HepG2 (cell line): ENCODE results near the gene CTNNA2. TPM values are rescaled to one million over a fixed set of nuclear protein-coding genes. Genes with fewer than 3 reads are reported as not detected.

Experiments
- HIVEP1 ChIP-seq: sonication (generic); formaldehyde crosslinking; IDR thresholded peaks from 2 replicates; pipeline ENCODE4 v1.4.0; 2020; ENCODE audit warnings: mild to moderate bottlenecking, missing genetic modification reagents
- HMGA1 ChIP-seq: sonication (generic); formaldehyde crosslinking; conservative IDR thresholded peaks from 2 replicates; pipeline ENCODE4 v1.4.0; 2020; ENCODE audit warnings: missing genetic modification reagents
- MAF1 ChIP-seq: sonication (generic); formaldehyde crosslinking; IDR thresholded peaks from 2 replicates; pipeline ENCODE4 v1.5.0; 2020; ENCODE audit warnings: missing genetic modification reagents, borderline replicate concordance
- MED8 ChIP-seq: sonication (generic); formaldehyde crosslinking; IDR thresholded peaks from 2 replicates; pipeline ENCODE4 v1.8.1; 2023; ENCODE audit warnings: mild to moderate bottlenecking, missing genetic modification reagents; ENCODE audit not compliant: insufficient replicate concordance
- MIER2 ChIP-seq: IDR thresholded peaks from 2 replicates; pipeline ENCODE4 v1.6.1; 2016; ENCODE audit warnings: missing biosample characterization, missing genetic modification reagents
- NFE2 ChIP-seq: sonication (generic); formaldehyde crosslinking; IDR thresholded peaks from 2 replicates; pipeline ENCODE4 v1.4.0; 2020; ENCODE audit warnings: missing genetic modification reagents
- POGZ ChIP-seq: sonication (generic); formaldehyde crosslinking; IDR thresholded peaks from 2 replicates; pipeline ENCODE4 v1.4.0; 2020; ENCODE audit warnings: mild to moderate bottlenecking, missing genetic modification reagents
- ZNF75D ChIP-seq: sonication (generic); formaldehyde crosslinking; IDR thresholded peaks from 2 replicates; pipeline ENCODE4 v1.8.1; 2023; ENCODE audit warnings: missing genetic modification reagents, mild to moderate bottlenecking, borderline replicate concordance
- polyA plus RNA-seq, 8 experiments: library from polyadenylated mRNA; depleted of rRNA in 3 of 8; stranded (reverse) in 7 of 8; unstranded in 1 of 8; fragments of >200 nt; fragmentation: Illumina TruSeq in 4 of 8; extraction: Trizol in 4 of 8; gene quantifications; 2 replicates each; pipeline versions ENCODE4 v1.2.1 to v1.2.3, GENCODE V29; 2011 to 2016; ENCODE audit warnings: low read depth in 4 of 8, missing spikeins in 1 of 8, mixed read lengths in 1 of 8; ENCODE audit not compliant: insufficient read depth in 1 of 8
- total RNA-seq, 5 experiments: library from RNA; depleted of rRNA; stranded (reverse); fragments of >200 nt; fragmentation: Illumina TruSeq; extraction: Trizol; gene quantifications; 2 replicates each; pipeline ENCODE4 v1.2.3, GENCODE V29; 2016; ENCODE audit warnings: low read depth in 1 of 5
- TF ChIP-seq, protein P1 (sequence below): sonication (generic); formaldehyde crosslinking; IDR thresholded peaks from 2 replicates; pipeline ENCODE4 v1.4.0; 2020; ENCODE audit warnings: missing genetic modification reagents, borderline replicate concordance
- TF ChIP-seq, protein P2 (sequence below): sonication (generic); formaldehyde crosslinking; IDR thresholded peaks from 2 replicates; pipeline ENCODE4 v1.9.0; 2022; ENCODE audit warnings: low read depth, missing genetic modification reagents
- TF ChIP-seq, protein P3 (sequence below): sonication (generic); formaldehyde crosslinking; IDR thresholded peaks from 2 replicates; pipeline ENCODE4 v1.4.0; 2020; ENCODE audit warnings: missing genetic modification reagents, borderline replicate concordance
- TF ChIP-seq, protein P4 (sequence below): sonication (generic); formaldehyde crosslinking; IDR thresholded peaks from 2 replicates; pipeline ENCODE4 v1.5.1; 2020; ENCODE audit warnings: mild to moderate bottlenecking, missing genetic modification reagents, borderline replicate concordance

The CTNNA2 gene
- total and polyA plus RNA-seq, 2 of the 13 experiments (the other 11 are each of a cell fraction or from before 2014, with no cell fraction given): not detected

DNA sequence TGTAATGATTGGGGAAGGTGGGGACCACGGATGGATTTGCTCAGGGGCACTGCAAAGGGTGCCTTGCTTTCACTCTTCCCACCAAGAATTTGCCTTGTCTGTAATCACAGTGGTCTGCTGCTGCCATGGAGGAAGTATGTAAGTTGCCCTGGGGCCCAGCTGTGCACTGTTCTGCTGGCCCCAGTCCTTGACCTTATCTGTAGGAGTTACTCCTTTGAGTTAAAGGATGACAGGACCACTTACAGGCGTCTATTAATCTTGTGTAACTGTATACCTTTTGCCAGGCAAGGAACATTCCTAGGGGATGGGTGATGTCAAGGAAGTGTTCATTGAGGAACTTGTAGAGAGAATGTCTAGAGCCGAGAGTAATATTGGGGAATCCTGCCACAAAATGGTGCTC lies 1004.5 kb downstream of the CTNNA2 start (continued):
- TF ChIP-seq, protein P1, sequence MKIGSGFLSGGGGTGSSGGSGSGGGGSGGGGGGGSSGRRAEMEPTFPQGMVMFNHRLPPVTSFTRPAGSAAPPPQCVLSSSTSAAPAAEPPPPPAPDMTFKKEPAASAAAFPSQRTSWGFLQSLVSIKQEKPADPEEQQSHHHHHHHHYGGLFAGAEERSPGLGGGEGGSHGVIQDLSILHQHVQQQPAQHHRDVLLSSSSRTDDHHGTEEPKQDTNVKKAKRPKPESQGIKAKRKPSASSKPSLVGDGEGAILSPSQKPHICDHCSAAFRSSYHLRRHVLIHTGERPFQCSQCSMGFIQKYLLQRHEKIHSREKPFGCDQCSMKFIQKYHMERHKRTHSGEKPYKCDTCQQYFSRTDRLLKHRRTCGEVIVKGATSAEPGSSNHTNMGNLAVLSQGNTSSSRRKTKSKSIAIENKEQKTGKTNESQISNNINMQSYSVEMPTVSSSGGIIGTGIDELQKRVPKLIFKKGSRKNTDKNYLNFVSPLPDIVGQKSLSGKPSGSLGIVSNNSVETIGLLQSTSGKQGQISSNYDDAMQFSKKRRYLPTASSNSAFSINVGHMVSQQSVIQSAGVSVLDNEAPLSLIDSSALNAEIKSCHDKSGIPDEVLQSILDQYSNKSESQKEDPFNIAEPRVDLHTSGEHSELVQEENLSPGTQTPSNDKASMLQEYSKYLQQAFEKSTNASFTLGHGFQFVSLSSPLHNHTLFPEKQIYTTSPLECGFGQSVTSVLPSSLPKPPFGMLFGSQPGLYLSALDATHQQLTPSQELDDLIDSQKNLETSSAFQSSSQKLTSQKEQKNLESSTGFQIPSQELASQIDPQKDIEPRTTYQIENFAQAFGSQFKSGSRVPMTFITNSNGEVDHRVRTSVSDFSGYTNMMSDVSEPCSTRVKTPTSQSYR (CRISPR knock-in tag): no peak
- TF ChIP-seq MAF1 (CRISPR knock-in tag): no peak
- TF ChIP-seq HMGA1 (CRISPR knock-in tag): no peak
- TF ChIP-seq HIVEP1 (CRISPR knock-in tag): no peak
- TF ChIP-seq, protein P2, sequence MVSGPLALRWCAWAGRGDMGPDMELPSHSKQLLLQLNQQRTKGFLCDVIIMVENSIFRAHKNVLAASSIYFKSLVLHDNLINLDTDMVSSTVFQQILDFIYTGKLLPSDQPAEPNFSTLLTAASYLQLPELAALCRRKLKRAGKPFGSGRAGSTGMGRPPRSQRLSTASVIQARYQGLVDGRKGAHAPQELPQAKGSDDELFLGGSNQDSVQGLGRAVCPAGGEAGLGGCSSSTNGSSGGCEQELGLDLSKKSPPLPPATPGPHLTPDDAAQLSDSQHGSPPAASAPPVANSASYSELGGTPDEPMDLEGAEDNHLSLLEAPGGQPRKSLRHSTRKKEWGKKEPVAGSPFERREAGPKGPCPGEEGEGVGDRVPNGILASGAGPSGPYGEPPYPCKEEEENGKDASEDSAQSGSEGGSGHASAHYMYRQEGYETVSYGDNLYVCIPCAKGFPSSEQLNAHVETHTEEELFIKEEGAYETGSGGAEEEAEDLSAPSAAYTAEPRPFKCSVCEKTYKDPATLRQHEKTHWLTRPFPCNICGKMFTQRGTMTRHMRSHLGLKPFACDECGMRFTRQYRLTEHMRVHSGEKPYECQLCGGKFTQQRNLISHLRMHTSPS (CRISPR knock-in tag): no peak
- no peak for TF ChIP-seq NFE2 (CRISPR knock-in tag)
- TF ChIP-seq POGZ (CRISPR knock-in tag): no peak
- TF ChIP-seq, protein P3, sequence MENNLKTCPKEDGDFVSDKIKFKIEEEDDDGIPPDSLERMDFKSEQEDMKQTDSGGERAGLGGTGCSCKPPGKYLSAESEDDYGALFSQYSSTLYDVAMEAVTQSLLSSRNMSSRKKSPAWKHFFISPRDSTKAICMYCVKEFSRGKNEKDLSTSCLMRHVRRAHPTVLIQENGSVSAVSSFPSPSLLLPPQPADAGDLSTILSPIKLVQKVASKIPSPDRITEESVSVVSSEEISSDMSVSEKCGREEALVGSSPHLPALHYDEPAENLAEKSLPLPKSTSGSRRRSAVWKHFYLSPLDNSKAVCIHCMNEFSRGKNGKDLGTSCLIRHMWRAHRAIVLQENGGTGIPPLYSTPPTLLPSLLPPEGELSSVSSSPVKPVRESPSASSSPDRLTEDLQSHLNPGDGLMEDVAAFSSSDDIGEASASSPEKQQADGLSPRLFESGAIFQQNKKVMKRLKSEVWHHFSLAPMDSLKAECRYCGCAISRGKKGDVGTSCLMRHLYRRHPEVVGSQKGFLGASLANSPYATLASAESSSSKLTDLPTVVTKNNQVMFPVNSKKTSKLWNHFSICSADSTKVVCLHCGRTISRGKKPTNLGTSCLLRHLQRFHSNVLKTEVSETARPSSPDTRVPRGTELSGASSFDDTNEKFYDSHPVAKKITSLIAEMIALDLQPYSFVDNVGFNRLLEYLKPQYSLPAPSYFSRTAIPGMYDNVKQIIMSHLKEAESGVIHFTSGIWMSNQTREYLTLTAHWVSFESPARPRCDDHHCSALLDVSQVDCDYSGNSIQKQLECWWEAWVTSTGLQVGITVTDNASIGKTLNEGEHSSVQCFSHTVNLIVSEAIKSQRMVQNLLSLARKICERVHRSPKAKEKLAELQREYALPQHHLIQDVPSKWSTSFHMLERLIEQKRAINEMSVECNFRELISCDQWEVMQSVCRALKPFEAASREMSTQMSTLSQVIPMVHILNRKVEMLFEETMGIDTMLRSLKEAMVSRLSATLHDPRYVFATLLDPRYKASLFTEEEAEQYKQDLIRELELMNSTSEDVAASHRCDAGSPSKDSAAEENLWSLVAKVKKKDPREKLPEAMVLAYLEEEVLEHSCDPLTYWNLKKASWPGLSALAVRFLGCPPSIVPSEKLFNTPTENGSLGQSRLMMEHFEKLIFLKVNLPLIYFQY (CRISPR knock-in tag): no peak
- no peak for TF ChIP-seq MED8 (CRISPR knock-in tag)
- TF ChIP-seq MIER2 (CRISPR knock-in tag): no peak
- TF ChIP-seq ZNF75D (CRISPR knock-in tag): no peak
- TF ChIP-seq, protein P4, sequence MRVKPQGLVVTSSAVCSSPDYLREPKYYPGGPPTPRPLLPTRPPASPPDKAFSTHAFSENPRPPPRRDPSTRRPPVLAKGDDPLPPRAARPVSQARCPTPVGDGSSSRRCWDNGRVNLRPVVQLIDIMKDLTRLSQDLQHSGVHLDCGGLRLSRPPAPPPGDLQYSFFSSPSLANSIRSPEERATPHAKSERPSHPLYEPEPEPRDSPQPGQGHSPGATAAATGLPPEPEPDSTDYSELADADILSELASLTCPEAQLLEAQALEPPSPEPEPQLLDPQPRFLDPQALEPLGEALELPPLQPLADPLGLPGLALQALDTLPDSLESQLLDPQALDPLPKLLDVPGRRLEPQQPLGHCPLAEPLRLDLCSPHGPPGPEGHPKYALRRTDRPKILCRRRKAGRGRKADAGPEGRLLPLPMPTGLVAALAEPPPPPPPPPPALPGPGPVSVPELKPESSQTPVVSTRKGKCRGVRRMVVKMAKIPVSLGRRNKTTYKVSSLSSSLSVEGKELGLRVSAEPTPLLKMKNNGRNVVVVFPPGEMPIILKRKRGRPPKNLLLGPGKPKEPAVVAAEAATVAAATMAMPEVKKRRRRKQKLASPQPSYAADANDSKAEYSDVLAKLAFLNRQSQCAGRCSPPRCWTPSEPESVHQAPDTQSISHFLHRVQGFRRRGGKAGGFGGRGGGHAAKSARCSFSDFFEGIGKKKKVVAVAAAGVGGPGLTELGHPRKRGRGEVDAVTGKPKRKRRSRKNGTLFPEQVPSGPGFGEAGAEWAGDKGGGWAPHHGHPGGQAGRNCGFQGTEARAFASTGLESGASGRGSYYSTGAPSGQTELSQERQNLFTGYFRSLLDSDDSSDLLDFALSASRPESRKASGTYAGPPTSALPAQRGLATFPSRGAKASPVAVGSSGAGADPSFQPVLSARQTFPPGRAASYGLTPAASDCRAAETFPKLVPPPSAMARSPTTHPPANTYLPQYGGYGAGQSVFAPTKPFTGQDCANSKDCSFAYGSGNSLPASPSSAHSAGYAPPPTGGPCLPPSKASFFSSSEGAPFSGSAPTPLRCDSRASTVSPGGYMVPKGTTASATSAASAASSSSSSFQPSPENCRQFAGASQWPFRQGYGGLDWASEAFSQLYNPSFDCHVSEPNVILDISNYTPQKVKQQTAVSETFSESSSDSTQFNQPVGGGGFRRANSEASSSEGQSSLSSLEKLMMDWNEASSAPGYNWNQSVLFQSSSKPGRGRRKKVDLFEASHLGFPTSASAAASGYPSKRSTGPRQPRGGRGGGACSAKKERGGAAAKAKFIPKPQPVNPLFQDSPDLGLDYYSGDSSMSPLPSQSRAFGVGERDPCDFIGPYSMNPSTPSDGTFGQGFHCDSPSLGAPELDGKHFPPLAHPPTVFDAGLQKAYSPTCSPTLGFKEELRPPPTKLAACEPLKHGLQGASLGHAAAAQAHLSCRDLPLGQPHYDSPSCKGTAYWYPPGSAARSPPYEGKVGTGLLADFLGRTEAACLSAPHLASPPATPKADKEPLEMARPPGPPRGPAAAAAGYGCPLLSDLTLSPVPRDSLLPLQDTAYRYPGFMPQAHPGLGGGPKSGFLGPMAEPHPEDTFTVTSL: no peak
